GM12874 (cell line): Measurements from ENCODE around the gene SNX8.

ENCODE experiments used
- CTCF ChIP-seq: IDR thresholded peaks from 2 replicates; pipeline ENCODE4 v1.5.1; 2011; ENCODE audit warnings: low read depth, mild to moderate bottlenecking, control low read depth, low read length, moderate library complexity; ENCODE audit not compliant: insufficient read depth

Gene SNX8

GRCh38 chr7:2279896-2280295 is 34.3 kb downstream of the SNX8 start:
- TF ChIP-seq CTCF: no peak

DNA sequence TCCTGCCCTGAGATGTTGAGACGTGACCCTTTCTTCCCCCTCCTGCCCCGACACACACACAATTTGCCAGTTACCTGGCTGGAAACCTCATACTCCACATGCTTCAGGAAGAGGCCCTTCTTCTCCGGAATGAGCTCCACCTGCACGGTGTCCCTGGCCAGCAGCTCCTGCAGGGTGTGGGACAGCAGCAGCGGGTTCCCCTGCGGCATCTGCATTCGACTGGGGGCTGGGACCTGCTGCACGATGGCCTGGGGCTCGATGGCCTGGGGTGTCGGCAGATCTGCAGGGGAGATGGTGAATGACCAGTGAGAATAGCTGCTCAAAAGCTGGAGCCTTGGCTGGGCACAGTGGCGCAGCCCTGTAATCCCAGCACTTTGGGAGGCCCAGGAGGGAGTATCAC is 36.2 kb downstream of the SNX8 start:
- TF ChIP-seq CTCF: no peak

DNA sequence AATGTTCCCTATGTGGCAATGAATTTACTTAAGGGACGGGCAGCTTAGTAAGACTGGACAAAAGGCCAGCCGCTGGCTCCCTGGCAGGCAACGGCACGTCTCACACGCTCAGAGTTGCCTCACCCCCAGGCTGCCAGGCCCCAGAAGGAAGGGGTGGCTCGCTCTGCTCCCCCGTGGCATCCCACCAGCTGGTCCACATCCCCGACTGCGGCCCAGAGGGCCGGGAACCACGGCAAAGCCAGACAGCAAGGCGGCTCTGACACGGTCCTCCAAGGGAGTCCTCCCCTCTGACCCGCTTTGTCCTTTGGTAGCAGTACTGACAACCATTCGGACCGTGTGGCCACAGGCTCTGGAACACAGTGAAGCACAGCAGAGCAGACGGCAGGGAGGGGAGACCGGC is 38.1 kb downstream of the SNX8 start:
- TF ChIP-seq CTCF: no peak

DNA sequence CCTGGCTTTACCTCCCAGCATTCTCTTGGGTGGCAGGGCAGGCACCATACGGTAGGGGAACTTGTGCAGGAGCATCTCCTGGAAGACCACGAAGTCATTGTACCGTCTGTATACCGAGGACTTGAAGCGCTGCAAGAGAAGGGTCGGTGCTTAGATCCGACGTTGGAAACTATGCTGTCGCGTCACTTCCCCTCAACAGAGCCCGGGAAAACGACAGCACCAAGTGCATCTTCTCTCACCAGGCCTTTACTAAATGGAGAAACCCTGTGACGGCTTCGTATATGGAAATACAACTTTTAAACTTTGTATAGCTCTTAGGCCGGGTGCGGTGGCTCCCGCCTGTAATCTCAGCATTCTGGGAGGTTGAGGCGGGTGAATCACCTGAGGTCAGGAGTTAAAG is 39.1 kb downstream of the SNX8 start:
- TF ChIP-seq CTCF: no peak

- no peak for TF ChIP-seq CTCF
Measured at GRCh38 chr7:2274666-2275065, 39.6 kb downstream of the SNX8 start.

DNA sequence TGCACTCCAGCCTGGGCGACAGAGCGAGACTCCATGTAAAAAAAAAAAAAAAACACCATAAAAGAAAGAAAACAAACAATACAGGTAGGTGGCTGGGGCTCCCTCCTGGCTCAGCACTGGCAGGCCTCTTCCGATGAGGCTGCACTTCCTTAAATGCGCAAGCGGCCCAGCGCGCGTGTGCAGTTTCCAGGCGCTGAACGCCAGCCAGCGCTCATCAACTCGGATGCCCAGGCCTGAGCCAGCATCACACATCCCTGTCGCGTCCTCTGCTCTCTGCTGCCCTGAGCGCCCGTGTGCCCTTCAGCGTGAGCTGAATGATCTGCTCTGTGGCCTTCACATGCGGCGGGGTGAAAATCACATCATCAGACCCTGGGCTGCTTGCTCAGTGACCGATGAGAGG is 40.4 kb downstream of the SNX8 start:
- TF ChIP-seq CTCF: no peak

DNA sequence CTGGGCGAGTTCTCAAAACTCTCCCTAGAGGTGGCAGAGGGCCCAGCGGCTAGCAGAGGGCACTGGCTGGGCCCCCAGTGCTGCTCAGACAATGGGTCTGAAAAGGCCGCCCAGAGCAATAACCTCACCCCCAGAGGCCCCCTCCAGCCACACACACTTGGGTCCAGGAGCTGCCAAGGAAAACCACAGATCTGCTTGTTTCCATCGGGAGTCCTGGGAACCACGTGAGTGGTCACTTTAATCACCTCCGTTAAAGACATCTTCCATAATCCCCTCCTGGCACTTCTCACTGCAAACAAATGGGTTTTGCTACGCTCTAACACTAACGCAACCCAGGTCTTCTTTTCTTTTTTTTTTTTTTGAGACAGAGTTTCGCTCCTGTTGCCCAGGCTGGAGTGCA is 42.2 kb downstream of the SNX8 start:
- TF ChIP-seq CTCF: no peak
